ENCODE results near the gene TNRC6B.

- TF ChIP-seq, protein P1, sequence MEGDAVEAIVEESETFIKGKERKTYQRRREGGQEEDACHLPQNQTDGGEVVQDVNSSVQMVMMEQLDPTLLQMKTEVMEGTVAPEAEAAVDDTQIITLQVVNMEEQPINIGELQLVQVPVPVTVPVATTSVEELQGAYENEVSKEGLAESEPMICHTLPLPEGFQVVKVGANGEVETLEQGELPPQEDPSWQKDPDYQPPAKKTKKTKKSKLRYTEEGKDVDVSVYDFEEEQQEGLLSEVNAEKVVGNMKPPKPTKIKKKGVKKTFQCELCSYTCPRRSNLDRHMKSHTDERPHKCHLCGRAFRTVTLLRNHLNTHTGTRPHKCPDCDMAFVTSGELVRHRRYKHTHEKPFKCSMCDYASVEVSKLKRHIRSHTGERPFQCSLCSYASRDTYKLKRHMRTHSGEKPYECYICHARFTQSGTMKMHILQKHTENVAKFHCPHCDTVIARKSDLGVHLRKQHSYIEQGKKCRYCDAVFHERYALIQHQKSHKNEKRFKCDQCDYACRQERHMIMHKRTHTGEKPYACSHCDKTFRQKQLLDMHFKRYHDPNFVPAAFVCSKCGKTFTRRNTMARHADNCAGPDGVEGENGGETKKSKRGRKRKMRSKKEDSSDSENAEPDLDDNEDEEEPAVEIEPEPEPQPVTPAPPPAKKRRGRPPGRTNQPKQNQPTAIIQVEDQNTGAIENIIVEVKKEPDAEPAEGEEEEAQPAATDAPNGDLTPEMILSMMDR (IDR thresholded peaks at IDR 0.05; ENCODE audit: low read length) = no peak
- no peak for TF ChIP-seq EZH2 (IDR thresholded peaks at IDR 0.05; ENCODE audit: borderline replicate concordance, low read length)
These were observed 4.6 kb downstream of the TNRC6B start for GRCh38 chr22:40182231-40182835.

Data from OCI-LY1 (cell line).